Activated CD4-positive, alpha-beta T cell treated with anti-CD3 and anti-CD28 coated beads, Interleukin-2, amount 50 U/mL, for 16 hours (primary cell): Measurements from ENCODE around the gene ARHGAP35.
"Not testable (repeated sequence)": the region's sequence is repeated elsewhere in the genome, so short reads cannot be mapped to it uniquely, and the experiment has no call there.

ENCODE experiments used
- DNase-seq: peaks from one replicate; pipeline ENCODE4 v3.0.0-alpha.2; 2020

Gene ARHGAP35

DNA sequence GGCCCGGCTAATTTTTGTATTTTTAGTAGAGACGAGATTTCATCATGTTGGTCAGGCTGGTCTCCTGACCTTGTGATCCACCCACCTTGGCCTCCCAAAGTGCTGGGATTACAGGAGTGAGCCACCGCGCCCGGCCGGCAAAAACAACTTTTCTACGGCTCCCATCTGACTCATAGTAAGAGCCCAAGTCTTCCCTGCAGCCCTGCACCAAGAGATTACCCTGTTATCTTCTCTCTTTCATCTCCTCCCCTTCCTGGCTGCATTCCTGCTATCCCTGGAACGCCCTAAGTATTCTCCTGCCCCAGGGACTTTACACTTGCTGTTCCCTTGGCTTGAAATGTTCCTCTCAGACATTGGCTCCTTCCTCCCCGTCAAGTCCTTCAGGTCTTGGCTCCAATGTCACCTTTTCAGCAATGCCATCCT is 16.7 kb upstream of the ARHGAP35 start:
- DNase-seq = no peak

GRCh38 chr19:46845959-46846459 is 14.8 kb upstream of the ARHGAP35 start:
- no peak for DNase-seq

- DNase-seq = no peak
Observed at GRCh38 chr19:46847528-46847927, 13.3 kb upstream of the ARHGAP35 start.

GRCh38 chr19:46848389-46848788 is 12.4 kb upstream of the ARHGAP35 start:
- DNase-seq = no peak

- DNase-seq = no peak
Observed at GRCh38 chr19:46849610-46850009, 11.2 kb upstream of the ARHGAP35 start.

DNA sequence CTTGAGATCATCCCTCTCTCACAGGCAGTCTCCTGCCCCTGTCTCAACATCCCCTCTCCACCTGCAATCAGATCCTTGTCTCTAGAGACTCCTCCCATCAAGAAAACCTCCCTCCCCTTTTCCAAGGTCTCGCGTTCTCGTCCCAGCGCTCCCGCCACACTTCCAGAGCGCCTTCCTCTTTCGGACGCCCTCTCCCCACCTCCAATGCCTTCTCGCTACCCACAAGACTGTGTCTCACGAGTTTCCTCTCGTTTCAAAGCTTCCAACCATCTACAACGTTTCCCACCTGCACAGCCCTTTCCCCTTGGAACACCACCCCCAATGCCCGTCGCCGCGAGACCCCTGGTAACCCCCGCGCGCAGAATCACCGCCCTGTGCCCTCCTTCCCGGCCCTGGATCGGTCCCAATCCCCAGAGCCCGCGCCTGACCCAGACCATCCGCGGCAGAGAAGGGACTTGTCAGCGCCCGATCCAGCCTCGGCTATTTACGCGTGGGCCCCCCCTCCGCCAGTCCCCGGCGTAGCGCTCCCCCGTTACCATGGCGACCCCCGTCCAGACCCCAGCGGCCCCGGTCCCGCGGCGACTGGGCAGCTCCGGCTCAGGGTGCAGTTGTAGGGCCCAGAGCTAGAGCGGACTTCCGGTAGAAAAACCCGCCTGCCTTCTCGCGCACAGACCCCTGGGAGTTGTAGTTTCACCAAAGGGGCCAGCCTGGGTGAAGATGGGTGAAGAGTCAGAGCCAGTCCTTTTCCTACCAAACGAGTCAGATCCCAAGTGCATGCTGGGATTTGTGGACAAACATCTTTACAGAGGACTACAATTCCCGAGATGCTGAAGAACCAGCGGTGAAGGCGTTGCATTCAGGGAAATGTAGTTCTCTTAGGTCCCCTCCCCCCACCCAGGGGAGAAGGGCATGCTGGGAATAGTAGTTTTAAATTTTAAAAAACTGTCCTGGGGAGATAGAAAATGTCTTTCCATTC is 10.3 kb upstream of the ARHGAP35 start, which contains the start of gene AP2S1:
TSS of gene AP2S1 (minus strand) at position 619 of the 976 bp plus-strand sequence. CDS start at position 539, 80 bp downstream.
- DNase-seq = peak; percentile 97

- no peak for DNase-seq
Observed at GRCh38 chr19:46852830-46853229, 8.0 kb upstream of the ARHGAP35 start.

- not testable (repeated sequence) for DNase-seq
Observed at GRCh38 chr19:46854698-46855097, 6.1 kb upstream of the ARHGAP35 start.

DNA sequence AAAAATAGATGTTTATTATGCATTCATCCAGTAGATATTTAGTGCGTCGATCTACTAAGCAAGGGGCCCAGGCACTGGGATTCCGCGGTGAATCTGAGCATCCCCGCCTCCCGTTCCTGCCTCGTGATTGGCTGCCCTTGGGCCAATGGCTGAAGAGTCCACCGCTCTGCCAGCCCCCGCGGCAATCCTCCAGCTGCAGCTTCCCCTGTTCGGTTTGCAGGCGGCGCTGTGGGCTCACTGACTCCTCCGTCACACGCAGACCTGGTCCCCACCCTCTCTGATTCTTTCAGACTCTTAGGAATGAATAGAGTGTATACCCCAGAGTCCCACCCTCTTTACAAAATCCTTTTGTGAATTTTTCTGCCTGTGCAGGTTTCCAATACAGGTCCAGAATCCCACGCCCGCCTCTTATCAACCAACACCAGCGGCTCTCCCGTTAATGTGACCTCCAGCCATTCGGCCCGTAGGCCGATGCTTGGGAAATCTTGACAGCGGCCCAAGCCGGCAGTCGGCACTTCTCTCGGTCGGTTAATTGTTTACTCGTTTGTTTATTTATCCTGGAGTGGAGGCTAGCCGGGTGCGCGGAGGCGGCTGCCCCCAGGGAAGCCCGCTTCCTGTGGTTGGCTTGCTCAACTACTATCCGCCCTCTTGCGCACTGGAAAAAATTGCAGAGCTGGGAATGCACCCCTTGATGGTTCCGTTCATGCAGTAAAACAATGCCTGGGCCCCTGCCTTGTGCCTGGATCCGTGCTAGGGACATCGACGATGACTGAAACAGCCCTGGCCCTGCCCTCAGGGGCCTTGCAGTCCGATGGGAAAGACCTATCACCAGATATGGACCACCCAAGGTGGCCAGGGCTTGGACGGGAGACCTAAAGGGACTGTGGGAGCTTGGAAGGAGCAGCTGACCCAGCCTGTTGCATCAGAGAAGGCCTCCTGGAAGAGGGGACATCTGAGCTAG is 4.5 kb upstream of the ARHGAP35 start:
- DNase-seq = peak; percentile 94

DNA sequence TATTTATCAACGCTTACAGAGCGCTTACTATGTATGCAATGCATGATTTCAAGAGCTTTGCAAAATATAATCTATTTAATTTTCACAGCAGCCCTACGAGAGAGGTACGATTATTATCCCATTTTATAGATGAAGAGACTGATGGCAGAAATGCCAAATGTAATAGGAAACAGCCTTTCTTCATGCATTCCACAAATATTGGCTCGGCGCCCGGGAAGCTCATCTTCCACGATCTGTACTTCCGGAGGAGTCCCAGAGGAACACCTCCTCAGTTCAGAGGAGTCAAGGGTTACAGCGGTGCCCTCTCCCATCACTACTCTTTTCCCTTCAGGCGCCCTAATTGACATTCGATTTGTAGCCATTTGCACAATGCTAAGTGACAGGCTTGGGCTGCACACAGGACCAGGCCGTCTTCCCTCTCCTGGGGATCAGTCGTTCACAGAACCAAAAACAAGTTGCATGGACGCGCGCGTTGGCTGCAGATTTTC is 1.1 kb upstream of the ARHGAP35 start:
- DNase-seq = no peak

GRCh38 chr19:46860125-46860845 is 512 bp upstream of the ARHGAP35 start:
- DNase-seq = peak; percentile 99

GRCh38 chr19:46861691-46862502 is 1.1 kb downstream of the ARHGAP35 start:
- DNase-seq = peak; percentile 19

DNA sequence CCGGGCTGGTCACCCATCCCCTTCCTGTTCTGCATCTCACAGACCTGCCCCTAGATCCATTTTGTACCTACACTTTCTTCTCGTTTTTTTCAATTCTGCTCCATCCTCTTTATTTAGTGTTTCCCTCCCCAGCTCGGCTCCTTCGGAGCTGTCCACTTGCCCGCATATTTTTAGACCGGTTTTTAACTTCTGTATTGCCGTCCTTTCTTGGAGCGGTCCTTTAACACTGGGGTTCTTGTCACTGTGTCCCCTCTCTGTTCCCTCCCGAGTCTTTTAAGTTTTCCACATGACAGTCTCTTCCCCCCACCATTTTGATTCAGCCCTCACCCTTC is 1.7 kb downstream of the ARHGAP35 start:
- no peak for DNase-seq

DNA sequence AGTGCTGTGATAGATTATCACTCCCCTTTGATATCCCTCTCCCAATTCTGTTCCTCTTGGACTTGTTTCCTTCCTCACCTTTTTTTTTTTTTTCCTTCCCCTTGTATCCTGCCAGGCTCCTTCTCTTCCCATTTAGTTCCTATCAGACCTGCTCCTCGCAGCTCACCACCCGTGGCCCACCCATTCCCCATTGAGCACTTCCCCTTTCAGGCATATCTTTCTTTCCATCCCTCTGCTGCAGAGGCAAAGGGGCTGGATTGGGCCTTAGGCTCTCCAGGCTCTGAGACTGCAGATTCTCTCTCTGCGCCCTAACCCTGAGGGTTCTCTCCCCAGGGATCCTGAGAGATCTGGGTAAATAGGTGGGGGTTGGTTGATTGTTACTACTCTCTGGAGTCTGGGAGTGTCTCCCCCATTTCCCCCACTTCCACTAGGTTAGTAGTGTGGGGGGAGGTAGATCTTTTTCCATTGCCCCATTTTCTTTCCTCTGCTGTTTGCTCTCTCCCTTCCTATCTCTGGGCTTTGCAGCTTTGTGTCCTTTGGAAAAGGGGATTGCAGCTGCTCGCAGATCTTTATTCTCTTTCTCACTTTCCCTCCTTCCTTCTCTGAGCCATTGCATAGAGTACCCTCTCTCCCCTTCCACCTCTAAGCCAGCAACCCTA is 2.3 kb downstream of the ARHGAP35 start:
- DNase-seq = no peak

DNA sequence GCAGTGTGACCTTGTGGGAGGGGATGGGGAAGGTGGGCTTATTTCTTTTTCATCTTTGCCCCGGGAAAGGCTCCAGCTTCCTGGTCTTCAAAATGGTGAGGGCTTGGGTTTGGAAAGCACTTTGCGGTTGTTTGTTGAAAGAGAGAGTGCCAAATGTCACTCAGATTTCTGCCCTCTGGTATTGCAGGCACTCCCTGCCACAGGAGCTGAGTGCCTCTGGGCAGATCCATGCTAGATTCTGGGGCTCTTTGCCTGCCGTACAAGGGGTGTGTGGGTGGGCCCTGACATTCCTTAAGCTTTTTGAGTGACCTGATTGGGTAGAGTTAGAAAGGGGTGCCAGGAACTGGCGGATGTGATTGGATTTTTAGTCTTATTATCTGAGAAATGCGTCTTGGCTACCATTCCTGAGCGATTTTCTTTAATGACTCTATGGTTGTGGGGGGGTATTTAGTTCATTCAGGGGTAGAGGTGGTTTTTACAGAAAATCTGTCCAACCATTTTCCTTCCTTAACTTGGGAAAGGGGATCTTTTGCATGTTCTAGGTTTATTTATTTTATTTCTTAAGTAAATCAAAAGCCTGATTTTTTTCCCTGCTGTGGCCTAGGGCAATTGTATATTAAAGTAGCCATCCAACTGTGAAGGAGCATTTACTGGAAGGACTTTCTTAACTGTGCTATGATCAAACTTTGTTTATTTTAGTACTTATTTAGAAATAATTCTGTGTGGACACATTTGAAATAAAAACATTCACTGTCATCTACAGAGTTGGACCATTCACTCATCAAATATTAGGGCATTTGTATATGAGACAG is 3.2 kb downstream of the ARHGAP35 start:
- DNase-seq = no peak

DNA sequence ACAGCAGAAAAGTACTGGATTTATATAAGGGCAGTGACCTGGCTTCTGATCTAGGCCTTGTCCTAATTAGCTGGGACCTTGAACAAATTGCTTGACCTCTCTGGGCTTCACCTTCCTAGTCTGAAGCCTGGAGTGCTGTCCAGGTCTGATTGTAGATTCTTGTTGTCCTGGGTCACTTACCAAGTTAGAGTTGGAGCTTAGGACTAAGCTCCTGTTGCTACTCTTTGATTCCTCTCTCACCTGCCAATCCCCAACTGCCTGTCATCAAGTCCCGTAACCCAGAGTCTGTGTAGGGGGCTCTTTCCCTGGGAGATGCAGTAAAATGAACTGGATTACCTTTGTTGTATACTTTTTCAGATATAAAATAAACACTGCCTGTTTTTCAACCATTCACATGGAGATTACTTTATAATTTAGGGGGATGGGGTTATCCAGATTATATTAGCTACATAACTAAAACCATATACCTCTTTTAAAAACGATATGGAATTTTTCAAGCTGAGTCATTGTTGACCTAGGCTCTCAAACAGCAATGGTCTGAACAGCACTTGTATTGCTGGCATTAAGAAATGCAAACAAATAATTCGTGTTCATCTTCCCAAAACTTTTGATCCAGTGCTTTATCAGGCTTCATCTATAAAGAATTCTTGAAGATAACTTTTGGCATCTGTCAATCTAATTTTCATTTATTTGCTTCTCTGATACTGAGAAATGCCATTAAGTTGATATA is 5.8 kb downstream of the ARHGAP35 start:
- DNase-seq = no peak

DNA sequence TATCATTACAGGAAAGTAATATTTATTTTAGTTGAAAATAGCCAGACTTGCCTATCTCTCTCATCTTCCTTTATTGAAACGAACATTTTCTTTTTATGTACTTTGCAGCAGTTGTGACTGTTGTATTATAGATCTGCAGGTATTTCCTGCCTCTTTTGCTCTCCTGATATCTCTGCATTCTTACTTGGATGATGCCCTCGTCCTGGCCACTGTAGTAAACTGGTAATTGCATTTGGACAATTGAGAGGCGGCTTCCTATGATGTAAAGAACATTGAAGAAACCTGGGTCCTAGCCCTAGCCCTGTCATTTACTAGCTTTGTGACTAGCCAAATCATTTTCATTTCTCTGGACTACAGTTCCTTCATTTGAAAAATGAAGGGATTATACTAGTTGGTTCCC is 6.4 kb downstream of the ARHGAP35 start:
- no peak for DNase-seq

GRCh38 chr19:46868025-46868802 is 7.4 kb downstream of the ARHGAP35 start:
- no peak for DNase-seq
